ENCODE data around the gene TBX15.
"Not testable (repeated sequence)": the region's sequence is repeated elsewhere in the genome, so short reads cannot be mapped to it uniquely, and the experiment has no call there.

The TBX15 gene

DNA sequence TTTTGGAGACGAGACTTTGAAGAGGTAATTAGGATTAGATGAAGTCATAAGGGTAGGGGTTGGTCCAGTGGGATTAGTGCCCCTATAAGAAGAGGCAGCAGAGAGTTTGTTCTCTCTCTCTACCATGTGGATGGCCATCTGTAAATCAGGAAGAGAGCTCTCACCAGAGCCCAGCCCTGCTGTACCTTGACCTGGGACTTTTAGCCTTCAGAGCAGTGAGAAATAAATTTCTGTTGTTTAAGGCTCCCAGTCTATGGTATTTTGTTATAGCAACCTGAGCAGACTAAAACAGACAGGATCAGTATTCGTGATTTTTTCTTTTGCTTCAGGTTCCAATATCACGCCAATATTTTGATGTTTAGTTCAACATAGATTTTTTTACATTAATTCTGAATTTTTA lies 30.0 kb downstream of the TBX15 start:
- DNase-seq = no peak

DNA sequence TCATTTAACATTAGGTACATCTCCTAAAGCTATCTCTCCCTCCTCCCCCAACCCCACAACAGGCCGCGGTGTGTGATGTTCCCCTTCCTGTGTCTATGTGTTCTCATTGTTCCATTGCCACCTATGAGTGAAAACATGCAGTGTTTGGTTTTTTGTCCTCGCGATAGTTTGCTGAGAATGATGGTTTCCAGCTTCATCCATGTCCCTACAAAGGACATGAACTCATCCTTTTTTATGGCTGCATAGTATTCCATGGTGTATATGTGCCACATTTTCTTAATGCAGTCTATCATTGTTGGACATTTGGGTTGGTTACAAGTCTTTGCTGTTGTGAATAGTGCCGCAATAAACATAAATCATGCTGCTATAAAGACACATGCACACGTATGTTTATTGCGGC lies 30.6 kb downstream of the TBX15 start:
- not testable (repeated sequence) for DNase-seq

- no peak for DNase-seq
These were observed 33.7 kb downstream of the TBX15 start for GRCh38 chr1:118954301-118954905.

DNA sequence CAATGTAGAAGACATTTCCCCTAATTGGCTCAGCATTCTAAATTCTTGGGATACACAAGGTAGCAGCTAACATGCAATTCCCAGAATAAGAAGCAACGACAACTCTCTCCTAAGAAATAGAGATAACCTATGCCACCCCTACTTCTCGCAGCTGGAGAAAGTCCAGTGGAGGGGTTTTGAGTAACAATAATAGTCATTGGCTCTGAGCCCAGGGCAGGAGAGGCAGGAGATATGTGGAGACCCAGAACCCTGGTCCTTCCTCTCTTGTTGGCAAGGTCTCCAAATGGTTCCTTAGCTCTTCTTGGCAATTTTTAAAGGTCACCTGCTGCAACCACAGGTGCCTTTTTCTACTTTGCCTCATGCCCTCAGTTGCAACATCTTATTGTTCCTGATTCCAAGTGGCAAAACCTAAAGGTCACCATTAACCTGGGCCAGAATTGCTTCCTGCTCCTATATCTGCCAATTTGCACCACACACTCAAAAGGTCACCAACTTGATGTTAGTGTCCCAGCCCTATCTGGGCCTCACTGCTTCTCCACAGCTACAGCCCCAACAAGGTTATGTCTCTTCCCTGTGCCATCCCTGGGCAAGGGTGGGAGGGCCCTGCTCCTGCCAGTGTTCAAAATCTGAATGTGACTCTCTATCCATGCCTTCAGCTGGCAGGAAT lies 36.7 kb downstream of the TBX15 start:
- DNase-seq = no peak

DNA sequence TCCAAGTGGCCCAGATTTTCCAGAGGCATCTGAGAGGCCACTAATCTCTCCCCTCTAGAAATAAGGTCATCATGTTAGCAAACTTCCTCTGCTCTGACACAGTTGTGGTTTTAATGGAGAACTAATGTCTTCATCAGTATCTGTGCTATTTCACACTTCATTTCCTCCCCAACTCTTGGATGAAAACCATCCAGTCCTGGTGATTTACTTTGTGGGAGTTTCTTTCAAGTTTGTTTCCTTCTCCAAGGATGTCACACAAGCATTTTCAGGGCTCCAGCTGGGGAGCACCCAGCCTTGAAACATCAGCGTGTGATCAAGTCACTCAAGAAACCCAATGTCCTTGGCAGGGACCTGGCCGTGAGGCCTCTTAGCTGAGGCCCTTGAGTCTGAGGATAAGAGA lies 38.8 kb downstream of the TBX15 start:
- no peak for DNase-seq

DNA sequence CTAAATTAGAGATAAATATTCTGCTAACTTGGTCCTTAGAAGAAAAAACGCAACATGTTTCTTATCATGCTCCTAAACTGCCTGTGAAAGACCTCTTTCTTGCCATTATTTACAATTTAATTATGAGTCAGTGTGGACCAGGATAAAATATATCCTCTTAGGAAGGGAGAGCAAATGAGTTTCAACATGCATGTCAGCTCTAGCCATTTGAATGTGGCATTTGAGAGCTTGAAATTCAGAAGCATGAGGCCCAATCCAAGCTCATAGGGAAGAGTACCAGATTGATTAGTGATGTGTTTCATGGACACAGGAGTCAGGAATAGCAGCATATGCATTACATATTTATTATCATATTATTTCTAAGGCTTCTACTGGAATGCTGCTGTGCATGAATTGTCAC lies 39.3 kb downstream of the TBX15 start:
- no peak for DNase-seq

DNA sequence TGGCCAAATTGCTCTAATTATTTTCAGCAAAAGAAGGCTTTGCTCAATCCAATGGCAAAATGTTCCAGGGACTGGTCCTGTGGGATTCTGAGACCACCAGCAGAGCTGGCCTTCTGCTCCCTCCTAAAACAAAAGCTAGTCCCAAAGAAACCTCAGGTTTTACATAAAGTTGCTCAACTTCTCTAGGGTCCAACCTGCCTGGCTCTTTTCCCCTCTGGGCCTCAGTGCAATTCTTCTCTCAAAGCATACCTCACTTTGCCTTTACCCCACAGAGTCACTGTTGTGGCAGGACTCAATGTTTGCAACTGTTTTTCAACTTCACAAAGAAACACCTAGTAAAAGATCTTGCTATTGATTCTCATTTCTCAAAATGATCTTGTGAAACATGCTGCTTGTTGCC lies 39.8 kb downstream of the TBX15 start:
- DNase-seq = no peak

GRCh38 chr1:118947790-118948189 lies 40.4 kb downstream of the TBX15 start:
- DNase-seq = no peak

DNA sequence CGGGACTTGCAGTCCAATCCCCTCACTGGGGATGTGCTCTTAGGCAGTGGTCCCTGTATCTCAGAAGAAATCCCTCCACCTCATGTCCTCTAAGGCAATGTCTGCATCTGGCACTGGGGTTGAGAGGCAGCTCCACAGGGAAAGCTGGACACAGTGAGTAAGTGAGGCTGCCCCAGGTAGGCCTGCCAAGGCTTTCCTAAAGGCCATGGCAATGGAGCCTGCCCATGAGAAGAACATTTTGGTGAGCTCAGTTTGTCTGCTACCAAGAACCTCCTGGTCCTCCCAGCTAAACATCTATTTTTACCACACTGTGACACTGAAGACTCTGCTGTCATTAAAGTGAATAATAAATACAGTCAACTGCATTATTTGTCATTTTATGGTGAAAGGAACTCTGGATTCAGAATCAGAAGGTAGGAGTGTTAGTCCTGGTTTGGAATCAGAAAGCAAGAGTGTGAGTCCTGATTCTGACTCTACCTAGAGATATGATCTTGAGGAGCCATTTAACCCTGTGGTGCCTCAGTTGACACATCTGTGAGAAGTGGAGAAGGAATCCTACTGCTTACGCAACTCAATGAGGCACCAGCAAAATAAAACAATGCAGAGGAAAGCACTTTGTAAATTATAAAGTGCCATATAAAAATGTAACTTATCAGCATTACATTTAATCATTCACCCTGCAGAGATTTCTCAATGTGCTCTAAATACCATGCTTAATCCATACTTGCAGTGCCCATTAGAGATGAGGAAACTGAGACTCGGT lies 41.0 kb downstream of the TBX15 start:
- DNase-seq = no peak

DNA sequence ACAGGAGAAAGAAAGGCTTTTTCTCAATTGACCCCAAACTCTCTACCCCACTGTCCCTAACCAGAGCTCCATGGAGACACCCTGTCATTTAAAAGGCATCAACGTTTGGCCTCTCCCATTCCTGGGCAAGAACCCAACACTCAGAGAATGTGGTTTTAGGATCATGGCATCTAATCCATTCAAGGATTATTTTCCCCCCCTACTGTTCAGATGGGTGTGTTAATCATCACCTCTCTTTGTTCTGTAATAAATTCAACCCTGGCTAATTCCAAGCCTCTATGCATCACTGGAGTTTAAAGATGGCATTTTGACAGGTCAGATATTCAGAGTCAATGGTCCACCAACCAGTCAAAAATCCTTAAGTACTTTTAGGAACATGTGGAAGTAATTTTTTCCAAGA lies 42.7 kb downstream of the TBX15 start:
- DNase-seq = no peak

DNA sequence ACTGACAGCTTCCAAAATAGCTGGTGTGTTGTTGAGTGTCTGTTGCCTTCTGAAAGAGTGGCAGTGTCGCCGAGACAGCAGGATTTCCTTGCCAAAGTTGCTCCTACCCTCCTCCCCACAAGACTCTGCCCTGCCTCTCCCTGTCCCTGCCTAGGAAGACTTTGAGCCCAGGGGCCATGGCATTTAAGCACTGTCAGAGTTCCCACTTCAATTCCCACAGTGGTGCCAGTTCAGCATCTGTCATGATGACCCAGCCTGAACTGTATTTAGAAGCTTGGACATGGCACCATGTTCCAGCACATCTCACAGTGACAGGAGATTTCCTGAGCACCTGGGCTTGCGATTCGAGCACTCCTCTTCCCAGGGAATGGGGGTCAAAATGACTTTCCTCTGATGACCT lies 43.6 kb downstream of the TBX15 start:
- no peak for DNase-seq

- DNase-seq = no peak
These were observed 44.0 kb downstream of the TBX15 start for GRCh38 chr1:118944133-118944532.

DNA sequence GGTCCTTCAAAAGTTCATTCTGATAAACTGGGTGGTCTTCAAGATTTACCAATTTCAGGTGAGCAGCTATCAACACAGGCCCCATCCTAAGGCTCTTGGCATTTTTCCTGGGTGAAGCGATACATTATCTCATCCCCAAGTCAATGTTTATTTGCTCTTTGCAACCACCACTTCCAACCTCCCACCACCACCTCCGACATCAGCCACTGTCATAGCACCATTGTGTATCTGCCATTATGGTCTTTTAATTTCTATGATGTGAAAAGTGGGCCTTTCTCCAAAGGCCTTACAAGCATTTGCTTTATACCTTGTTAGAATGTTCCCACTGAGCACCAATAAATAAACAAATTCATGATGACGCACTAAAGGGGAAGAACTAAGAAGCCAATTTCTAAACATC lies 47.2 kb downstream of the TBX15 start:
- no peak for DNase-seq

DNA sequence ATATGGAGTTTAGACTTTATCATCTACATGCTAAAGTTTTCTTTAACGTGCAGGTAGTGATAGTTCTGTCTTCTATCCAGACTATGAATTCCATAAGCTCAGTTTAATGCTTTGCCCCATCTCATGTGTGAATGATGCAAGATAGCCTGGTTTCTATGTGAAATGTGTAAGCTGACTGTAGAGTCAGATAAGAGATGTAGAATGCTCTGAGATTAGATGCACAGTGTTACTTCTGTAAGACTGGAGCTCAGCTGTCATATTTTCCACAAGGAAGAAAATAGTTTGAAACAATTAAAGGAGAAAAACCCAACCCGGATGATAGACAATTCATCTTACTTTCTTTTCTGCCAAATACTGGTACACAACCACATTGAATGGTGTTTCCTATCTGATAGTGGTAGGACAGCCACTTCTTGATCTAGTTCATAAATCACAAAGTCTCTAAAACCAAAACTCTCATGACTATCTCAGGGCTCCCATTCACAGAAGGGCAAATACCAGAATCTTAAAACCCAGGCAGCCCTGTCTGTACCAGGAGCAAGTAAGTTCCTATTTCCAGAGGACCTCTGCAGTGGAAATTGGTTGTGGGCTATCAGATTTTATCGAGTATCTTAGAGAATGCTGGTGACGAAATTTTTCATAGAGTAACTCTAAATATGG lies 50.6 kb downstream of the TBX15 start:
- DNase-seq = no peak

DNA sequence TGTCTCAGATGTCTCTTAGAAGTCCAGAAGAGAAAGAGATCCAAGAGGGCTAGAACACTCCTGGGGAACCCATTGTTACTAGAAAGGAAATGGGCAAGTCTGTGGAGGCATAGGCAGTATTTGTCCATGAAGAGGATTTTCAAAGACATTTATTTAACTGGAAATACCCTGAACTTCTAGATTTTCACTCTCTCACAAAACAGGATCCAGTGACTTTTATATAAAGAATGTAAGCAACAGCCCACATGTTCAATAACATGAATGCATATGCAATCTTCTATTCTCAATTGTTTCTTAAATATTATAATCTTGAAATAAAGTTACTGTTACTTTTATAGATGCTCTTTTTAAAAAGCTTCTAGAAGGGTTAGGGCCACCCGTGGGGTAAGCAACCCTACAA lies 53.4 kb downstream of the TBX15 start:
- DNase-seq = no peak

- DNase-seq = no peak
These were observed 54.9 kb downstream of the TBX15 start for GRCh38 chr1:118933051-118933781.

- no peak for DNase-seq
These were observed 56.3 kb downstream of the TBX15 start for GRCh38 chr1:118931876-118932275.

GRCh38 chr1:118928739-118929554 lies 59.2 kb downstream of the TBX15 start:
- no peak for DNase-seq

DNA sequence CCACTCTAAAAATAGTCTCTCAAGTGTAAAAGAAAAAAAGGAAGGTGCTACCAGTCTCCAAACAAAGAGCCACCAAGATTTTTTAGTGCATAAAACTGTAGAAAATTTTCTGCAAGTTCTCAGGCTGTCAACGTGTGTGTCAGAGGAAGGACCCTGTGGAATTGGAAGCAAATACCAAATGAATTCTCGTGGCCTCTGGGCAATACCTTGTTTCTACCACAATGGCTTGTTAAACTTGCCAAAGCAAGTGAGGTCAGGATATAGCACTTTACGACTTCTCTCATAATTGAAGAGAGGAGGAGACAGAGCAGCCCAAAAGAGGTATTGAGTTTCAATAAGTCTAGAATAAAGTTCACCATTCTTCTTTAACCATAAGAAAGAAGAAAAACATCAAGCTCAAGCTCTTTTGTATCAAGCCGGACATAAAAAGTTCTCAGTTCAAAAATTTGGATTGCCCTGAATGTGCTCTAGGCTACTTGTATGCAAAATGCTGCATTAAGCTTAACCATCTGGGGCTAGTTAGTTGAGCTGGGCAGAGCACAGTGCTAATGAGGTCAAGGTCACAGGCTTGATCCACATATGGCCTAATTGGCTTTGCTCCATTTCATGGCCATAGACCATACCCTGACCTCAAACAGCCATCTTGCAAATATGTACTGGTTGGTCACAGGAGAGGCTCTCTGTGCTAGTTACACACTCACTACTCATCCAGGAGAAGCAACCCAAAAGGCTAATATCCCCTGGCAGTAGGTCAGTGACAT lies 60.5 kb downstream of the TBX15 start:
- DNase-seq = no peak

- DNase-seq = no peak
These were observed 61.9 kb downstream of the TBX15 start for GRCh38 chr1:118926261-118926660.

DNA sequence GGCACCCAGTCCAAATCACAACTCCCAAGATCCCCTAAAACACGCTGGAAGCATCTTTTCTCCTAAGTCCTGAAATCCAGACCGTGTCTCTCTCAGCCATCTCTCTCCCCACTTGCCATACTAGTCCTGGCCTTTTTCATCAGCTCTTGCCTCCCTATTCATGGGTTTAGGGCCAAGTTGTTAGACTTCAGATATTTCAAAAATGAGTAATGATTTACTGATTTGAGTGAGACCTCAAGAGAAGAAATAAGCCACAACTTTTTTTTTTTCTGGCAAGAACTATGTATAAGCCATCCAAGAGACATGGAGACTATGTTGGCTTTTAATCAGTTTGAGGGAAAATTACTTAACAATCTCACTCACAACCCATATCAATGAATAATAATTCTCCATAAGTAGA lies 62.5 kb downstream of the TBX15 start:
- DNase-seq = no peak
